GM12878 (cell line): ENCODE data around the gene DNAH11.

ENCODE experiments used
- CTCF ChIP-seq, 3 experiments: IDR thresholded peaks in 2 of 3; conservative IDR thresholded peaks in 1 of 3; 2 replicates each; pipeline ENCODE4 v1.5.1; 2011; ENCODE audit warnings: low read depth in 3 of 3, low read length in 3 of 3, mild to moderate bottlenecking in 3 of 3, control low read depth in 2 of 3, moderate library complexity in 2 of 3, inconsistent platforms in 1 of 3, mixed read lengths in 1 of 3; ENCODE audit not compliant: control insufficient read depth in 2 of 3, insufficient read depth in 1 of 3; ENCODE audit errors: extremely low read depth in 1 of 3
- ZNF217 ChIP-seq: fragments of 450-650 bp; IDR thresholded peaks from 2 replicates; pipeline ENCODE4 v1.6.1; 2017; ENCODE audit warnings: antibody characterized with exemption, mild to moderate bottlenecking
- TF ChIP-seq, protein P1 (sequence below): IDR thresholded peaks from 2 replicates; pipeline ENCODE4 v1.6.1; 2012; ENCODE audit warnings: low read depth, low read length, improper control_type of control experiment
- TF ChIP-seq, protein P2 (sequence below): fragments of 450-650 bp; IDR thresholded peaks from 2 replicates; pipeline ENCODE4 v1.6.1; 2017; ENCODE audit warnings: mild to moderate bottlenecking

GRCh38 chr7:21707566-21707965 lies 164.7 kb downstream of the DNAH11 start:
- TF ChIP-seq CTCF (IDR thresholded peaks at IDR 0.05 in 2 of 3, conservative IDR thresholded peaks at IDR 0.05 in 1 of 3; ENCODE audit: control insufficient read depth in 2 of 3, extremely low read depth in 1 of 3, insufficient read depth in 1 of 3, low read depth in 3 of 3, low read length in 3 of 3) (no peak), ZNF217 (no peak)
- TF ChIP-seq, protein P1, sequence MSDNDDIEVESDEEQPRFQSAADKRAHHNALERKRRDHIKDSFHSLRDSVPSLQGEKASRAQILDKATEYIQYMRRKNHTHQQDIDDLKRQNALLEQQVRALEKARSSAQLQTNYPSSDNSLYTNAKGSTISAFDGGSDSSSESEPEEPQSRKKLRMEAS, result no peak
- TF ChIP-seq, protein P2, sequence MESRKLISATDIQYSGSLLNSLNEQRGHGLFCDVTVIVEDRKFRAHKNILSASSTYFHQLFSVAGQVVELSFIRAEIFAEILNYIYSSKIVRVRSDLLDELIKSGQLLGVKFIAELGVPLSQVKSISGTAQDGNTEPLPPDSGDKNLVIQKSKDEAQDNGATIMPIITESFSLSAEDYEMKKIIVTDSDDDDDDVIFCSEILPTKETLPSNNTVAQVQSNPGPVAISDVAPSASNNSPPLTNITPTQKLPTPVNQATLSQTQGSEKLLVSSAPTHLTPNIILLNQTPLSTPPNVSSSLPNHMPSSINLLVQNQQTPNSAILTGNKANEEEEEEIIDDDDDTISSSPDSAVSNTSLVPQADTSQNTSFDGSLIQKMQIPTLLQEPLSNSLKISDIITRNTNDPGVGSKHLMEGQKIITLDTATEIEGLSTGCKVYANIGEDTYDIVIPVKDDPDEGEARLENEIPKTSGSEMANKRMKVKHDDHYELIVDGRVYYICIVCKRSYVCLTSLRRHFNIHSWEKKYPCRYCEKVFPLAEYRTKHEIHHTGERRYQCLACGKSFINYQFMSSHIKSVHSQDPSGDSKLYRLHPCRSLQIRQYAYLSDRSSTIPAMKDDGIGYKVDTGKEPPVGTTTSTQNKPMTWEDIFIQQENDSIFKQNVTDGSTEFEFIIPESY, result no peak
